CD14-positive monocyte (primary cell): Measurements from ENCODE around the gene MCEE. TPM values are rescaled to one million over a fixed set of nuclear protein-coding genes. Genes with fewer than 3 reads are reported as not detected.

Experiments used
- DNase-seq, 3 donors: peaks; one replicate each; pipeline ENCODE4 v3.0.0-alpha.2; 2011 to 2022
- H2AFZ ChIP-seq: 2 replicates; pipeline ENCODE4 v1.6.0; 2012; ENCODE audit warnings: mild to moderate bottlenecking, low read depth, low read length, inconsistent platforms; ENCODE audit not compliant: insufficient read depth, poor library complexity, severe bottlenecking
- H3K27ac ChIP-seq, 2 donors: 1 replicate in 1 of 2; 2 replicates in 1 of 2; pipeline ENCODE4 v1.5.1; 2012 to 2013; ENCODE audit warnings: low read length in 2 of 2, control low read depth in 1 of 2, inconsistent platforms in 1 of 2, low read depth in 1 of 2, mild to moderate bottlenecking in 1 of 2
- H3K27me3 ChIP-seq, 2 donors: one replicate each; pipeline versions ENCODE4 v1.6.0 to v1.6.1; 2011 to 2013; ENCODE audit warnings: low read length in 2 of 2; ENCODE audit not compliant: control insufficient read depth in 2 of 2, insufficient read depth in 2 of 2
- H3K36me3 ChIP-seq, 2 donors: replicated peaks in 1 of 2; 1 replicate in 1 of 2; 2 replicates in 1 of 2; pipeline versions ENCODE4 v1.5.1 to v1.6.1; 2012 to 2013; ENCODE audit warnings: low read length in 2 of 2, control low read depth in 1 of 2, inconsistent platforms in 1 of 2, mild to moderate bottlenecking in 1 of 2; ENCODE audit not compliant: insufficient read depth in 2 of 2, control insufficient read depth in 1 of 2
- H3K4me1 ChIP-seq, 2 donors: 1 replicate in 1 of 2; 2 replicates in 1 of 2; pipeline versions ENCODE4 v1.5.1 to v1.6.1; 2012 to 2013; ENCODE audit warnings: low read length in 2 of 2, control low read depth in 1 of 2, inconsistent platforms in 1 of 2, mild to moderate bottlenecking in 1 of 2, moderate library complexity in 1 of 2; ENCODE audit not compliant: insufficient read depth in 2 of 2, control insufficient read depth in 1 of 2
- H3K4me2 ChIP-seq: replicated peaks from 2 replicates; pipeline ENCODE3; 2012; ENCODE audit warnings: low read length, moderate library complexity, mild to moderate bottlenecking; ENCODE audit not compliant: poor library complexity, severe bottlenecking; ENCODE audit errors: extremely low read depth
- H3K4me3 ChIP-seq, 3 experiments: fragments of 200-600 bp in 1 of 3; sonication (generic) in 1 of 3; replicated peaks in 1 of 3; 1 replicate in 2 of 3; 2 replicates in 1 of 3; pipeline ENCODE4 v1.5.1; 2011 to 2013; ENCODE audit warnings: low read length in 3 of 3, mild to moderate bottlenecking in 3 of 3, control low read depth in 2 of 3, low read depth in 2 of 3, inconsistent platforms in 1 of 3, moderate library complexity in 1 of 3
- H3K79me2 ChIP-seq: 2 replicates; pipeline ENCODE4 v1.6.0; 2012; ENCODE audit warnings: mild to moderate bottlenecking, control low read depth, inconsistent platforms, low read length, moderate library complexity; ENCODE audit not compliant: insufficient read depth
- H3K9ac ChIP-seq: 2 replicates; pipeline ENCODE4 v1.6.0; 2017; ENCODE audit warnings: low read length, mild to moderate bottlenecking; ENCODE audit not compliant: insufficient read depth, poor library complexity, severe bottlenecking
- H3K9me3 ChIP-seq, 2 donors: replicated peaks in 1 of 2; 1 replicate in 1 of 2; 2 replicates in 1 of 2; pipeline versions ENCODE4 v1.5.1 to v1.6.1; 2012 to 2013; ENCODE audit warnings: low read length in 2 of 2, control low read depth in 1 of 2; ENCODE audit not compliant: control insufficient read depth in 1 of 2, insufficient read depth in 1 of 2
- H4K20me1 ChIP-seq: 2 replicates; pipeline ENCODE4 v1.6.0; 2012; ENCODE audit warnings: mild to moderate bottlenecking, low read length, control low read depth, moderate library complexity; ENCODE audit not compliant: insufficient read depth
- H3K27ac Mint-ChIP-seq, 7 donors: one replicate each; pipeline ENCODE4 v1.8.0; 2020; ENCODE audit warnings: mild to moderate bottlenecking in 7 of 7, mixed read lengths in 7 of 7, moderate library complexity in 6 of 7, inconsistent platforms in 2 of 7
- H3K27me3 Mint-ChIP-seq, 3 donors: one replicate each; pipeline ENCODE4 v1.8.0; 2021 to 2022; ENCODE audit warnings: low read depth in 3 of 3, mild to moderate bottlenecking in 3 of 3, mixed read lengths in 3 of 3, moderate library complexity in 3 of 3, inconsistent platforms in 1 of 3
- H3K36me3 Mint-ChIP-seq, 2 donors: one replicate each; pipeline ENCODE4 v1.8.0; 2020; ENCODE audit warnings: mixed read lengths in 2 of 2, inconsistent platforms in 1 of 2, mild to moderate bottlenecking in 1 of 2
- H3K4me1 Mint-ChIP-seq: one replicate; pipeline ENCODE4 v1.8.0; 2020; ENCODE audit warnings: mild to moderate bottlenecking, mixed read lengths
- H3K4me3 Mint-ChIP-seq, 2 donors: one replicate each; pipeline ENCODE4 v1.8.0; 2020; ENCODE audit warnings: mild to moderate bottlenecking in 2 of 2, mixed read lengths in 2 of 2, moderate library complexity in 1 of 2
- H3K9me3 Mint-ChIP-seq, 7 donors: one replicate each; pipeline ENCODE4 v1.8.0; 2020 to 2022; ENCODE audit warnings: mixed read lengths in 7 of 7, mild to moderate bottlenecking in 6 of 7, moderate library complexity in 6 of 7, inconsistent platforms in 2 of 7
- WGBS: methylation state at CpG from one replicate; pipeline ENCODE4 v1.1.5; 2013; ENCODE audit warnings: missing lambda C conversion rate; ENCODE audit not compliant: insufficient coverage; 5-methylcytosine and 5-hydroxymethylcytosine counted together
- intact Hi-C, 2 donors: fragments of 100-400 bp; cut with micrococcal nuclease; formaldehyde crosslinking; loops; one replicate each; pipeline versions ENCODE4 v1.15.0 to v1.15.1; 2023
- polyA plus RNA-seq, 3 donors: library from polyadenylated mRNA; depleted of rRNA in 1 of 3; unstranded in 2 of 3; stranded (reverse) in 1 of 3; fragments of 300-500 nt in 2 of 3; fragments of >200 nt in 1 of 3; fragmentation: Illumina TruSeq in 2 of 3; gene quantifications; 1 replicate in 2 of 3; 2 replicates in 1 of 3; pipeline ENCODE4 v1.2.3, GENCODE V29; 2012 to 2021
- TF ChIP-seq, protein P1 (sequence below): fragments of 200-600 bp; IDR thresholded peaks from one replicate; pipeline ENCODE4 v1.8.0; 2022; ENCODE audit warnings: antibody characterized with exemption, mild to moderate bottlenecking

Gene MCEE
- polyA plus RNA-seq, 3 donors: 9.3 to 29.0 (median 24.7) TPM

DNA sequence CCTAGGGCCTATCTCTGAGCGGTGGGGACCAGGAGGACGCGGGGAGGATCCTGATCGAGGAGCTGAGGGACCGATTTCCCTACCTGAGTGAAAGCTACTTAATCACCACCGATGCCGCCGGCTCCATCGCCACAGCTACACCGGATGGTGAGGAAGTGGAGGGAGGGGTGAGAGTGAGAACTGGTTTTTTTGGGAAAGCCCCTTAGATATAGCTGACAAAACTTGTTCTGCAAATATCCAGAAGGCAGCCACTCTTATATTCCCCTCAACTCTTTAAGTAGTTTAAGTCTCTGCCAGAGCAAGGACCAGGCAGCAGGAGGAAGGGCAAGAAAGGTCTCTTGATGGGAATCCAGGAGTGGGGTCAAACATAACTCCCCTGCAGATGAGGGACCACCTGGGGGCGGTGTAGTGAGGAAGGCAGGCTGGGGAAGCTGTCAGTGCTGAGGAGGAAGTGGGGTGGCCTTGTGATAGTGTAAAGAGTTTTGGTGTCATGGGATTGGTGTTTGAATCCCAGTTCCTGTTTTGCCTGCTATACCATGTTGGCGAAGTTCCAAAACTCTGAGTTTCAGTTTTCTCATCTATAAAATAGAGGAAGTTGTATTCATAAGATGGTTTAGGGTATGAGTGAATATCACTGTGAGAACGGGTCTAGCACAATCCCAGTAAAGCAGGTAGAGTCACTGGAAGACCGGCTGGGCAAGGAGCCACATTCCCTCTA lies 58.2 kb downstream of the MCEE start:
- Mint-ChIP-seq H3K4me3 (peak overlapping the region; percentile 89 to 93), H3K27me3 (peaks cover 0 to 1% (median 0%) of the 10 kb centered on the region in 3 donors), H3K9me3 (peaks cover 0 to 1% (median 0%) of the 10 kb centered on the region in 7 donors), H3K27ac (peak overlapping the region; percentile 96 to 100 (median 99)), H3K36me3 (peaks cover 67 to 68% of the 10 kb centered on the region in 2 donors), H3K4me1 (peaks cover 89% of the 10 kb centered on the region)
- peaks cover 49% of the 10 kb centered on the region for H4K20me1 ChIP-seq
- peaks cover 92 to 94% of the 10 kb centered on the region in 2 donors for H3K4me1 ChIP-seq
- intact Hi-C loops: loop anchor here in 1 of 2 donors (5.0 kb wide), 1 partner anchor 60 kb away; the partner anchor contains the start of genes MCEE and MPHOSPH10
- H3K9me3 ChIP-seq: no peaks in the 10 kb centered on the region
- peak; percentile 96 to 99 (median 98) for DNase-seq
- peak overlapping the region; percentile 93 to 100 (median 97) for H3K4me3 ChIP-seq
- peak overlapping the region; percentile 75 for H3K9ac ChIP-seq
- 0% methylated on average over 3 of the region's 14 CpGs for WGBS
- peaks cover 45 to 58% of the 10 kb centered on the region in 2 donors for H3K36me3 ChIP-seq
- H3K4me2 ChIP-seq: peak overlapping the region; percentile 100
- TF ChIP-seq, protein P1, sequence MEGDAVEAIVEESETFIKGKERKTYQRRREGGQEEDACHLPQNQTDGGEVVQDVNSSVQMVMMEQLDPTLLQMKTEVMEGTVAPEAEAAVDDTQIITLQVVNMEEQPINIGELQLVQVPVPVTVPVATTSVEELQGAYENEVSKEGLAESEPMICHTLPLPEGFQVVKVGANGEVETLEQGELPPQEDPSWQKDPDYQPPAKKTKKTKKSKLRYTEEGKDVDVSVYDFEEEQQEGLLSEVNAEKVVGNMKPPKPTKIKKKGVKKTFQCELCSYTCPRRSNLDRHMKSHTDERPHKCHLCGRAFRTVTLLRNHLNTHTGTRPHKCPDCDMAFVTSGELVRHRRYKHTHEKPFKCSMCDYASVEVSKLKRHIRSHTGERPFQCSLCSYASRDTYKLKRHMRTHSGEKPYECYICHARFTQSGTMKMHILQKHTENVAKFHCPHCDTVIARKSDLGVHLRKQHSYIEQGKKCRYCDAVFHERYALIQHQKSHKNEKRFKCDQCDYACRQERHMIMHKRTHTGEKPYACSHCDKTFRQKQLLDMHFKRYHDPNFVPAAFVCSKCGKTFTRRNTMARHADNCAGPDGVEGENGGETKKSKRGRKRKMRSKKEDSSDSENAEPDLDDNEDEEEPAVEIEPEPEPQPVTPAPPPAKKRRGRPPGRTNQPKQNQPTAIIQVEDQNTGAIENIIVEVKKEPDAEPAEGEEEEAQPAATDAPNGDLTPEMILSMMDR: peak; percentile 43
- peak overlapping the region; percentile 95 to 97 for H3K27ac ChIP-seq
- peak overlapping the region; percentile 24 for H2AFZ ChIP-seq
- peaks cover 94% of the 10 kb centered on the region for H3K79me2 ChIP-seq
- H3K27me3 ChIP-seq: no peaks in the 10 kb centered on the region

- no peak overlapping the region for H2AFZ ChIP-seq
- no peaks in the 10 kb centered on the region for H3K9me3 ChIP-seq
- peak overlapping the region; percentile 75 for H3K9ac ChIP-seq
- peak overlapping the region; percentile 89 to 93 for H3K4me3 Mint-ChIP-seq
- TF ChIP-seq, protein P1: peak; percentile 76
- peaks cover 53 to 54% of the 10 kb centered on the region in 2 donors for H3K36me3 Mint-ChIP-seq
- peak overlapping the region; percentile 96 to 100 (median 99) for H3K27ac Mint-ChIP-seq
- peak overlapping the region; percentile 100 for H3K4me2 ChIP-seq
- H3K4me3 ChIP-seq: peak overlapping the region; percentile 93 to 100 (median 97)
- peaks cover 84% of the 10 kb centered on the region for H3K79me2 ChIP-seq
- peaks cover 87% of the 10 kb centered on the region for H3K4me1 Mint-ChIP-seq
- H3K27ac ChIP-seq: peak overlapping the region; percentile 95 to 97
- WGBS: 60% methylated on average over 6 of the region's 10 CpGs
- peak; percentile 52 to 75 (median 59) for DNase-seq
- H3K27me3 Mint-ChIP-seq: peaks cover 0 to 1% (median 0%) of the 10 kb centered on the region in 3 donors
- intact Hi-C loops: loop anchor here in 1 of 2 donors (5.0 kb wide), 1 partner anchor 62 kb away; the partner anchor contains the start of genes MCEE and MPHOSPH10
- H3K27me3 ChIP-seq: no peaks in the 10 kb centered on the region
- H3K36me3 ChIP-seq: peaks cover 32 to 45% of the 10 kb centered on the region in 2 donors
- peaks cover 0 to 1% (median 0%) of the 10 kb centered on the region in 7 donors for H3K9me3 Mint-ChIP-seq
- peaks cover 36% of the 10 kb centered on the region for H4K20me1 ChIP-seq
- H3K4me1 ChIP-seq: peaks cover 92 to 94% of the 10 kb centered on the region in 2 donors
These were observed 59.5 kb downstream of the MCEE start for GRCh38 chr2:71070294-71071093.
